GM19468 (cell line): ENCODE measurements around the gene HSD17B14.
"Not testable (repeated sequence)": the region's sequence is repeated elsewhere in the genome, so short reads cannot be mapped to it uniquely, and the experiment has no call there.

Source experiments
- ATAC-seq: cut with Tn5 transposase; IDR thresholded peaks from one replicate; pipeline ENCODE4 v1.9.1; 2021; ENCODE audit warnings: mild to moderate bottlenecking, moderate library complexity, moderate number of reproducible peaks; ENCODE audit not compliant: unreplicated experiment; ENCODE audit errors: extremely low read depth

The HSD17B14 gene

DNA sequence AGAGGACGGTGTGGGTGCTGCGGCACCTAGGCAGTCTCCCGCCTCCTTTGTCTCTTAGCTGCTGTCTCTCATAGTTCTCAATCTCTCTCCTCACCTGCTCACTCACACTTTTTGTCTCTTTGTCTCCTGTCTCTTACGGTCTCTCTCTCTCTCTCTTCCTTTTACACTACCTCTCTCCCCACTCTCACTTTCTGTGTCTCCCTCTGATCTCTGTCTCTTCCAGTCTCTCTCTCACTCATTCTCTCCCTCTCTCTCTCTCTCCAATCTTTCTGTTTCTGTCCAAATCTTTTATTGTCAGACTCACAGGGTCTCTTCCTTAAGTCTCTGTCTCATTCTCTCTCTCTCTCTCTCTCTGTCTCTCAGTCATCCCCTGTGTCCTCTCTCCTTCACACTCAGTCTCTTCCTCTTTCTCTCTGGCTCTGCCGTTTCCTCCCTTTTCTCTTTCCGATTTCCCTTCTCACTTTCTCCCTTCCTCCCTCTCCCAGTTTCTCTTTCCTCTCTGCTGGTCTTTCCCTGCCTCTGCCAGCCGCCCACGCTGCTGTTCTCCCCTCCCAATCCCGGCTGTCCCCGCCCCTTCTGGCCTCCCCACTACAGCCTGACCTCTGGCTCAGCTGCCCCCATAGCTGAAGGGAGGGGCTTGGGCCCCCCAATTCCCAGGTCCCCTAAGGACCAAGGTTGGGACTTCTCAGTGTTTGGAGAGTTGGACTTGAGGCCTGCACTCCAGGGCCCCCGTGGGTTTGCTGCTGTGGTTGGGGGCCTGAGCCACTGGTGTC, 32.0 kb upstream of the HSD17B14 start, which contains the start of gene PLEKHA4:
TSS of gene PLEKHA4 (minus strand) at position 504 of the 773 bp plus-strand sequence. CDS start 997 bp downstream, outside the sequence.
- ATAC-seq = no peak

- no peak for ATAC-seq
These were observed 31.4 kb upstream of the HSD17B14 start for GRCh38 chr19:48867746-48868113.

GRCh38 chr19:48867123-48867745, 30.9 kb upstream of the HSD17B14 start:
- ATAC-seq = no peak

DNA sequence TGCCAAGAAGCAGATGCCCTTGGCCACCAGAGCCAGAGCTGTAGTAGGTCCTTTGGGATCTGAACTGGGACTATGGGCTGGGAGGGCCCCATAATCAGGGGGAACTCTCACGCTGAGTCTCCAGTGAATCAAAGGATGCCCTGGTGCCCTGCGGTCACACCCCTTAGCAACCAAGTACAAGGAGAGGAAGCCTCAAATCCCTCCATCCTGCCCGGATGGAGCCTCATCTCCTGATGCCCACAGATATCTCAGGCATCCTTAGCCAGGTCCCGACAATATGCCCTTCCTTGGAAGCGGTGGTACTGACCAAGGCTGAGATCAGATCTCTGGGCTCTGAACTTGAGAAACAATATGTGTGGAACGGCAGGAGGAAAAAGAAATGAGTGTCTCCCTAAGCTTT, 30.4 kb upstream of the HSD17B14 start:
- ATAC-seq = no peak

- ATAC-seq = no peak
These were observed 26.5 kb upstream of the HSD17B14 start for GRCh38 chr19:48862827-48863226.

DNA sequence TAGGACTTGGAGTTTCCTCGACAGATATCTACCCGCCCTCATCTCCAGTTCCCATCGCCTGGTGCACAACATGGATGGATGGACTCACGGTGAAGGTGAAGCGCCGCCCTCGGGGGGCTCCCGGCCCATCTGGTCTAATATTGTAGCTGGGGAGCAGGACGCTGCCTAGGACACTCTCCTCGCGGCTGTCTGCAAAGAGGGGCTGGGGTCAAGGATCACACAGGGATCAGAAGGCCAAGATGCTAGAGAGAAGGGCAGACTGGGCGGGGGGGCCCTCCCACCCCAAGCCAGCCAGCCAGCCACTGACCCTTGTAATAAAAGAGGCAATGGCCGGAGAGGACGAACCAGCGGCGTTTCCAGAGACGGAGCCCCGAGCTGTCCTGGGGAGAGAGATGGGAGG, 25.0 kb upstream of the HSD17B14 start:
- ATAC-seq = no peak

DNA sequence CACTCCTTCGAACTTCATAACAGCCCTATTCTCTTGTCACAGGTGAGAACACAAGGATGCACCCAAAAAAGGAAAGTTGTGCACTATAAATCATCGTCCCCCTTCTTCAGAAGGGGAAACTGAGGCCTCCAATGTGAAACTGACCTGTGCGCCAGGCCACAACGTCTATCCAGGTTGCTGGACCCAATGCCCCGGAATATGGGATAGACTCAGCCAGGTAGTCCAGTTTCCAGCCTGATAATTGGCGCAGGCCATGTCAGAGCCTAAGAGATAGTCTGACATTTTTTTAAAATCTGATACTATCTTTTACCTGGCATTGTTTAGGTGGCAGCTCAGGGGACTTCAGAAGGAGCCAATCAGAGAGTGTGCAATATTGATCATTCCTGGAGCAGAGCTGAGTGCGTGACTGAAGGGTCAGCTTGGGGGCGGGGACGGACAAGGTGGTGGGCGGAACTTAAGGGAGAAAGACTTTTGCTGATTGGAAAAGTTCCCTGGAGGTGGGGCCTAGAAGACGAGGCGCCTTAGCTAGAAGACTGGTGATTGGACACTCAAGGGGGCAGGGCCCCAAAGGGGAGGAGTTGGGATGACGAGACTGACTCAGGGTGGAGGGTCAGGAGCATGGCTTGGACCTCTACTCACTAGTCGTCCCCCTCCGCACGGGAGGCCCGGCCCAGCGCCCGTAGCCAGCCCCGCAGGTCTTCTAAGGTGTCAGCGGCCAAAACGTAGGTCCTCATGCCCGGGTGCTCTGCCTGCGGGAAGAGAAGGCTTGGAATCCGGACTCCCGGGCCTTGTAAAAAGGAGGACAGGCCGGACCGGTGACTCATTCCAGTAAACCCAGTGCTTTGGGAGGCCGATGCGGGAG, 23.7 kb upstream of the HSD17B14 start:
- ATAC-seq = no peak

DNA sequence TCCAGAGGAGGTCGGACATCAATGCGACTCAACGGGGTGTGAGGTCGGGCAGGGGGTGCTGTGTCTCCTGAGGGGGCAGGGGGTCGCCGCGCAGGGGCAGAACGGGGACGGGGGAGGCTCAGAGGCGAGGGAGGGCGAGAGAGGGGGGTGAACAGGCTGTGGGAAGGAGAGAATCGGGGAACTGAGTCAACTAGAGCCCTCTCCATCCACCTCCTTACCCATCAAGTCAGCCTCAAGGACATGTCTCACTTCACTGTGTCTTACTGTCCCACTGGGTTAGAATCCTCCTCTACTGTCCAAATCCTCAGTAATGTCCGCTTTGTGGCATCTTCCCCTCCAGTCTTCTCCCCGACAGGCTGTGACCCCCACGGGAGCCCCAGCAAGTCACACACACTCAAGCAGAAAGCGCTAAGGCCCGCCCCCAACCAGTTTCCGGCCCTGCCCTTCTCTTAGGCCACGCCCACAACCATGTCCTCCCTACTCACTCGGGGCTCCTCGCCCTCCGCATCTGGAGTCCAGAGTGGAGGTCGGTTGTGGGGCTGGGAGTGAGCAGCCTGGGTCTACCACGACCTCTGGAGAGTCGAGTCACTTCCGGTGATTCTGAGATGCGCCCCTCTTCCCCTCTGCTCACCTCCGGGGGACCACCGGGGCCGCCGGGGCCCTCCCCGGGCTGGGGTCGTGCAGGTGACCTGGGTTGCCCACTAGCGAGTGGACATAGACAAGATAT, 22.9 kb upstream of the HSD17B14 start:
- ATAC-seq = no peak

DNA sequence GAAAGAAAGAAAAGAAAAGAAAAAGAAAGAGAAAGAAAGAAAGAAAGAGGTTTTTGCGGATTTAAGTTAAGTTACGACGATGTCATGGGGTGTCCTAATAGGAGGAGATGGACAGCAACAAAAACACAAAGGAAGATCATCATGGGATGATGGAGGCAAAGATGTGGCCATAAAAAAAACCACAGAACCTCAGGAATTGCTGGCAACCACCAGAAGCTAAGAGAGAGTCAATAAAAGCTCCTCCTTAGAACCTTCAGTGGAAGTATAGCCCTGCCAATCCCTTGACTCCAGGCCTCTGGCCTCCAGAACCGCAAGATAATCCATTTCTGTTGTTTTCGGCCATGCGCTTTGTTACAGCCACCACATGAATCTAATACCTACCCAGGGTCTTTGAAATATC, 20.6 kb upstream of the HSD17B14 start:
- ATAC-seq = no peak

DNA sequence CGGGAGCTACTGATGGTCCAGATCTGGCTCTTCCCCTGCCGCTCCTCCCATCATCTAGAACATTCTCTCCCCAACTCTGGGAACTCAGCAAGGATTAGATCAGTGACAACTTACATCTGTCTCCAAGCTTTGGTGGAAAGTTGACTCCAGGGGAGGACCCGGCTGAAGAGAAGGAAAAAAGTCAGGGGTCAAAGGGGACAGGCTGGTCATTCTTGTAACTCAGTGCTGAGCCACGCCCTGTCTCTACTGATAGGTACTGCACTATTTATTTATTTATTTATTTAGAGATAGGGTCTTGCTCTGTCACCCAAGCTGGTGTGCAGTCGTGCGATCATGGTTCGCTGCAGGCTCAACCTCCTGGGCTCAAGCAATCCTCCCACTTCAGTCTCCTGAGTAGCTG, 17.8 kb upstream of the HSD17B14 start:
- no peak for ATAC-seq

DNA sequence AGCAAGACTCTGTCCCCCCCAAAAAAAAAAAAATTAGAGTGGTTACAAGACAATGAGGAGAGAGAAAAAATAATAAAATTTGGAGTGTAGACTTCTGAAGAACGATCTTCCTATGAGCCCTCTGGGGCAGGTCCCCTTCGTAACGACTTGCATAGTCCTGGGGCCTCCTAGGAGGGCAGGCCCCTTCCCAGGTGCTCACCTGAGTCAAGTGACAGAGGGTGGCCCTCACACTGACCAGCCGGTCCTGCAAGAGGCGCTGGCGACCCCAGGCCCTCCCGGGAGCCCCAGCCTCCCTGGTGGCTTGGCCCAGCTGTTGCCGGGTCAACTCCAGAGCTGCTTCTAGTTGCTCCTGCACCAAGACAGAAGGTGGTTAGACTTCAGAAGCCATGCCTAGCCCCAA, 17.2 kb upstream of the HSD17B14 start:
- ATAC-seq = no peak

GRCh38 chr19:48852292-48852691, 16.0 kb upstream of the HSD17B14 start:
- ATAC-seq = no peak

DNA sequence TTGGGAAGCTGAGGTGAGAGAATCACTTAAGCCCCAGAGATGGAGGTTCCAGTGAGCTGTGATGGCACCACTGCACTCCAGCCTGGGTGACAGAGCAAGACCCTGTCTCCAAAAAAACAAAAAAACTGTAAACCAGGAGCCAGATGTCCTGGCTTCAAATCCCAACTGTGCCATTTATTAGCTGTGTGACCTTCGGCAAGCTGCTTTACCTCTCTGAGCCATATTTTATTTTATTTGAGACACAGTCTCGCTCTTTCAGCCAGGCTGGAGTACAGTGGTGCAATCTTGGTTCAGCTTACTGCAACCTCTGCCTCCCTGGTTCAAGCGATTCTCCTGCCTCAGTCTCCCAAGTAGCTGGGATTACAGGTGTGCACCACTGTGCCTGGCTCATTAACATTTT, 10.4 kb upstream of the HSD17B14 start:
- not testable (repeated sequence) for ATAC-seq

GRCh38 chr19:48845384-48845783, 9.1 kb upstream of the HSD17B14 start:
- no peak for ATAC-seq

DNA sequence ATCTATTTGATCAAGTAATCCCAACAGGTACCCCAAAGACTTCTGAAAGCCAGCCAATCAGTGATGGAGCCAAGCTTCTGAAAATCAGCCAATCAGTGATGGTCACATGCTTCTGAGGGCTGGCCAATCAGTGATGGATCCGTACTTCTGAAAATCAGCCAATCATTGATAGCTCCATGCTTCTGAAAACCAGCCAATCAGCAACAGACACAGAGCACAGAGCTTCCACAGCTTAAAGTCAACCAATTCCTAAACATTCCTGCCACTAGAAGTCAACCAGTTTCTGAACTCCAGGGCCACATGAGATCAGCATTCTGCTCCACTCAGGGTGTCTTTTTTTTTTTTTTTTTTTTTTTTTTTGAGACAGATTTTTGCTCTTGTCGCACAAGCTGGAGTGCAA, 8.2 kb upstream of the HSD17B14 start:
- ATAC-seq = no peak

GRCh38 chr19:48842789-48843162, 6.5 kb upstream of the HSD17B14 start:
- ATAC-seq = no peak

GRCh38 chr19:48841571-48841970, 5.3 kb upstream of the HSD17B14 start:
- no peak for ATAC-seq

DNA sequence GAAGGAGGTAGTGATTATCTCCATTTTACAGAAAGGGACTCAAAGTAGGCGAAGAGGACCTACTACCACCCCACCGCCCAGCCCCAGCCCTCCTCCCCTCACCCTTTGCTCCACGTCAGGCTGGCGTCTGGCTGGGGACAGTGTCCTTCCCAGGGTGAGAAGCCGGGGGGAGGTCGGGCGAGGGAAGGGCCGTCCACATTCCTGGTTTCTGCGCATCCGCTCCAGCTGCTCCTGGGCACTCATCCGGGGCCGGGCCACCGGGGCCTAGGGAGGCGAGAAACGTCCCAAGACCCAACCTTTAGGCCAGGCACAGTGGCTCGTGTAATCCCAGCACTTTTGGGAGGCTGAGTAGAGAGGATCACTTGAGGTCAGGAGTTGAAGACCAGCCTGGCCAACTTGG, 4.8 kb upstream of the HSD17B14 start:
- no peak for ATAC-seq

- no peak for ATAC-seq
These were observed 1.4 kb upstream of the HSD17B14 start for GRCh38 chr19:48837687-48838086.

DNA sequence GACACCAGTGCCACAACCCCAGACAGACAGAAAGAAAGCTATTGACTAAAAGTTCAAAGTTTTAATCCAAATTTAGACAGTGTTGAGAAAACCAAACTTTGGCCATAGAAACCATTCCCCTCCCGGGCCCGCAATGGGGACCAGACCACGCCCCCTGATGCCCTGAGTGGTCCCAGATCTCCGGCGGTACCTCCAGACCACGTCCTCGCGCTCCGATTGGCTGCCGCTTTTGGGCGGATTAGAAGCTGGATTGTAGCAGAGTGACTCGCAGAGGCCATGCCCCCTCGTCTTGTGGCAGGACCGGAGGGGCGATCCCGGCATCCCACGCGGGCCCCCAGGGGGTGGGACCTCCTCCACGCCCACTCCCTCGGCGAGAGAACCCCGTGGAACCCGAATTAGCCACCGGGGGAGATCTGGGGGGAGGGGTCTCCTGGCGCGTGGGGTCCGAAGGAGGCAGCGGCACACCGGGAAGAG, 797 bp upstream of the HSD17B14 start:
- ATAC-seq = no peak
